Fibroblast of lung (primary cell): ENCODE measurements around the gene NSUN2. TPM values are rescaled to one million over a fixed set of nuclear protein-coding genes. Genes with fewer than 3 reads are reported as not detected.

Experiments
- DNase-seq, 2 donors: peaks; one replicate each; pipeline versions ENCODE4 v3.0.0 to v3.0.0-alpha.2; 2010; ENCODE audit warnings: low read depth in 2 of 2
- H2AFZ ChIP-seq: 2 replicates; pipeline ENCODE4 v1.5.1; 2012; ENCODE audit warnings: low read length, control low read depth, inconsistent platforms
- H3K27ac ChIP-seq: 2 replicates; pipeline ENCODE4 v1.5.1; 2011; ENCODE audit warnings: low read length, control low read depth; ENCODE audit not compliant: insufficient read depth
- H3K27me3 ChIP-seq: 2 replicates; pipeline ENCODE4 v1.5.1; 2011; ENCODE audit warnings: mild to moderate bottlenecking, low read length; ENCODE audit not compliant: control insufficient read depth, insufficient read depth
- H3K36me3 ChIP-seq: 2 replicates; pipeline ENCODE4 v1.5.1; 2011; ENCODE audit warnings: low read length; ENCODE audit not compliant: control insufficient read depth, insufficient read depth
- H3K4me1 ChIP-seq: 2 replicates; pipeline ENCODE4 v1.5.1; 2011; ENCODE audit warnings: low read length; ENCODE audit not compliant: control insufficient read depth, insufficient read depth; ENCODE audit errors: extremely low read depth
- H3K4me2 ChIP-seq: 2 replicates; pipeline ENCODE4 v1.5.1; 2011; ENCODE audit warnings: low read length, control low read depth; ENCODE audit not compliant: insufficient read depth; ENCODE audit errors: extremely low read depth
- H3K4me3 ChIP-seq, 4 experiments: fragments of 200-600 bp in 1 of 4; sonication (generic) in 1 of 4; replicated peaks in 1 of 4; 2 replicates each; pipeline ENCODE4 v1.5.1; 2011 to 2016; ENCODE audit warnings: low read length in 4 of 4, low read depth in 3 of 4, mild to moderate bottlenecking in 3 of 4, control low read depth in 2 of 4, inconsistent platforms in 1 of 4, mixed read lengths in 1 of 4; ENCODE audit not compliant: insufficient read depth in 1 of 4; ENCODE audit errors: control extremely low read depth in 1 of 4
- H3K79me2 ChIP-seq: 2 replicates; pipeline ENCODE4 v1.5.1; 2012; ENCODE audit warnings: mild to moderate bottlenecking, low read length, inconsistent platforms; ENCODE audit not compliant: control insufficient read depth, insufficient read depth
- H3K9ac ChIP-seq: 2 replicates; pipeline ENCODE4 v1.5.1; 2011; ENCODE audit warnings: mild to moderate bottlenecking, low read length, control low read depth; ENCODE audit not compliant: insufficient read depth
- H3K9me3 ChIP-seq: 2 replicates; pipeline ENCODE4 v1.5.1; 2012; ENCODE audit warnings: low read depth, low read length; ENCODE audit not compliant: control insufficient read depth, insufficient read depth
- H4K20me1 ChIP-seq: 2 replicates; pipeline ENCODE4 v1.5.1; 2011; ENCODE audit warnings: low read length; ENCODE audit not compliant: control insufficient read depth, insufficient read depth; ENCODE audit errors: extremely low read depth
- EZH2 ChIP-seq: IDR thresholded peaks from 2 replicates; pipeline ENCODE4 v1.5.1; 2012; ENCODE audit warnings: low read length, control low read depth, mild to moderate bottlenecking; ENCODE audit errors: missing control alignments
- polyA plus RNA-seq, 2 donors: library from polyadenylated mRNA; depleted of rRNA in 1 of 2; stranded (reverse) in 1 of 2; unstranded in 1 of 2; fragments of >200 nt; gene quantifications; 2 replicates each; pipeline ENCODE4 v1.2.1, GENCODE V29; 2011 to 2012; ENCODE audit warnings: missing spikeins in 1 of 2
- total RNA-seq: library from RNA; depleted of rRNA; stranded (reverse); fragments of >200 nt; gene quantifications from 2 replicates; pipeline ENCODE4 v1.2.1, GENCODE V29; 2014
- TF ChIP-seq, protein P1 (sequence below), 2 donors: IDR thresholded peaks in 1 of 2; conservative IDR thresholded peaks in 1 of 2; 1 replicate in 1 of 2; 2 replicates in 1 of 2; pipeline ENCODE4 v1.5.1; 2011 to 2012; ENCODE audit warnings: low read length in 2 of 2, control low read depth in 1 of 2, inconsistent platforms in 1 of 2, low read depth in 1 of 2, mild to moderate bottlenecking in 1 of 2

Gene NSUN2
- total and polyA plus RNA-seq, 2 donors (not counting 1 experiment from before 2014, with no cell fraction given), result 40.2 to 43.6 TPM

DNA sequence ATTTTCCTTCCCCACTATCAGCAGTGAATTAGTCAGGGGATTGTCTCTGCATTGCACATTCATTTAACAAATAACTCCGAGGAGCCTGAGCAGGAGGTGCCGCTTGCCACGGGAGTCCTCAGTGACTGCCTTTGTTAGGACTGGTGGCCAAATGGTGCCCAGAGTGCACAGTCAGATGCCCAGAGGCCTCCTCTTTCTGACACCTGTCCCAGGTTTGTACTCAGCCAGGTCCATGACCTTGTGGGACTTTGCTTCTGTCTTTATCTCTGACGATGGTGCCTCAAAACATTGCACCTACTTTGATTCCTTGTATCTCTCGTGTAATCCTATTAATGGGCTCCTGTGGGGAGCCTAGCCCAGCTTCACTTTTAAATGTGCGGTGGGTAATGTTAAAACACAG lies 4.7 kb upstream of the NSUN2 start:
- no peak for TF ChIP-seq EZH2
- TF ChIP-seq, protein P1, sequence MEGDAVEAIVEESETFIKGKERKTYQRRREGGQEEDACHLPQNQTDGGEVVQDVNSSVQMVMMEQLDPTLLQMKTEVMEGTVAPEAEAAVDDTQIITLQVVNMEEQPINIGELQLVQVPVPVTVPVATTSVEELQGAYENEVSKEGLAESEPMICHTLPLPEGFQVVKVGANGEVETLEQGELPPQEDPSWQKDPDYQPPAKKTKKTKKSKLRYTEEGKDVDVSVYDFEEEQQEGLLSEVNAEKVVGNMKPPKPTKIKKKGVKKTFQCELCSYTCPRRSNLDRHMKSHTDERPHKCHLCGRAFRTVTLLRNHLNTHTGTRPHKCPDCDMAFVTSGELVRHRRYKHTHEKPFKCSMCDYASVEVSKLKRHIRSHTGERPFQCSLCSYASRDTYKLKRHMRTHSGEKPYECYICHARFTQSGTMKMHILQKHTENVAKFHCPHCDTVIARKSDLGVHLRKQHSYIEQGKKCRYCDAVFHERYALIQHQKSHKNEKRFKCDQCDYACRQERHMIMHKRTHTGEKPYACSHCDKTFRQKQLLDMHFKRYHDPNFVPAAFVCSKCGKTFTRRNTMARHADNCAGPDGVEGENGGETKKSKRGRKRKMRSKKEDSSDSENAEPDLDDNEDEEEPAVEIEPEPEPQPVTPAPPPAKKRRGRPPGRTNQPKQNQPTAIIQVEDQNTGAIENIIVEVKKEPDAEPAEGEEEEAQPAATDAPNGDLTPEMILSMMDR (conservative IDR thresholded peaks at IDR 0.05 in 1 of 2, IDR thresholded peaks at IDR 0.05 in 1 of 2; ENCODE audit: low read depth in 1 of 2, low read length in 2 of 2), result no peak
- no peak for DNase-seq
- no peak overlapping the region for H3K4me2 ChIP-seq
- H2AFZ ChIP-seq, result no peak overlapping the region
- no peaks in the 10 kb centered on the region for H4K20me1 ChIP-seq
- H3K79me2 ChIP-seq, result peaks cover 44% of the 10 kb centered on the region
- no peak overlapping the region for H3K9ac ChIP-seq
- no peaks in the 10 kb centered on the region for H3K9me3 ChIP-seq
- H3K4me3 ChIP-seq, result no peak overlapping the region
- H3K27ac ChIP-seq, result no peak overlapping the region
- H3K27me3 ChIP-seq, result no peaks in the 10 kb centered on the region
- H3K36me3 ChIP-seq, result no peaks in the 10 kb centered on the region
- peaks cover 2% of the 10 kb centered on the region for H3K4me1 ChIP-seq

DNA sequence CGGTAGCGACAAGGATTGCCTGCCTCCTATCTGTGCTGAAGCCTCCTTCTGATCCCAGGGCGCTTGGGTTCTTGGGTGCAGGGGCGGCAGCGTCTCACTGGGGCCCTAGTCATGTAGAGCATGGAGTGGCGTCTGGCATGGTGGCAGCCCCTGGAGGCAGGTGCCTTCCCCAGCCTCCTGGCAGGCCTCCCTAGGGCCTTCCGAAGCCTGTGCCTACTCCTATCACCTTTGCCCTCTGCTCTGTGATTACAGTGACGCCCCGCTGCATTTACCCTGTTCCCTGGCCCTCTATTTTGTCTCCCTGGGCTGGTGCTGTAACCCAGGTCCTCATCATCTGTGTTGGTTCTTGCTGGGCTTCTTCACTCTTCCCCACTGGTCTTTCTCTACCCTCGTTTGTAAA lies 4.2 kb upstream of the NSUN2 start:
- peaks cover 49% of the 10 kb centered on the region for H3K79me2 ChIP-seq
- H3K27me3 ChIP-seq, result no peaks in the 10 kb centered on the region
- TF ChIP-seq EZH2, result no peak
- TF ChIP-seq, protein P1 (conservative IDR thresholded peaks at IDR 0.05 in 1 of 2, IDR thresholded peaks at IDR 0.05 in 1 of 2; ENCODE audit: low read depth in 1 of 2, low read length in 2 of 2), result no peak
- no peaks in the 10 kb centered on the region for H3K9me3 ChIP-seq
- no peak overlapping the region for H3K9ac ChIP-seq
- H3K36me3 ChIP-seq, result no peaks in the 10 kb centered on the region
- no peak for DNase-seq
- no peak overlapping the region for H3K27ac ChIP-seq
- H4K20me1 ChIP-seq, result no peaks in the 10 kb centered on the region
- H3K4me1 ChIP-seq, result peaks cover 2% of the 10 kb centered on the region
- no peak overlapping the region for H2AFZ ChIP-seq
- no peak overlapping the region for H3K4me3 ChIP-seq
- no peak overlapping the region for H3K4me2 ChIP-seq

DNA sequence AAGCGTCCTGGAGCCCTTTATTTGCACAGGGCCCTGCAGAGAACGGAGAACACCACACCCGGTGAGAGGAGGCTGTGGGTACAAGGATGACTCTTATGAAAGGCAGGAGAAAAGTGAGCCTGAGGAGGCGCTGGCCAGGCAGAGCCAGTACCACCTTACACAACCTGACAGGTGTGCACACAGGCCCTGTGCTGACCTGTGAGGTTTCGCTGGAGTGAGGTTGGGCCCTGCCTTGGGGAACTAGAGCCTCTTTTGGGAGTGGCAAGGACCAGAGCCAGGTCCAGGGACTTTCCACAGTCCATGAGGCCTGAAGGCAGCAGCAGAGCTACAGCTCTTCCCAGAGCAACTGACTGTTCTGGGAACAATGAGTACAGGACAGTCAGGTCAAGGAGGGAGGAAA lies 3.4 kb upstream of the NSUN2 start:
- no peak overlapping the region for H3K9ac ChIP-seq
- H4K20me1 ChIP-seq, result no peaks in the 10 kb centered on the region
- no peak for DNase-seq
- H3K4me2 ChIP-seq, result no peak overlapping the region
- no peak overlapping the region for H3K27ac ChIP-seq
- H3K36me3 ChIP-seq, result peaks cover 2% of the 10 kb centered on the region
- H3K4me1 ChIP-seq, result peaks cover 2% of the 10 kb centered on the region
- H3K27me3 ChIP-seq, result no peaks in the 10 kb centered on the region
- TF ChIP-seq, protein P1 (conservative IDR thresholded peaks at IDR 0.05 in 1 of 2, IDR thresholded peaks at IDR 0.05 in 1 of 2; ENCODE audit: low read depth in 1 of 2, low read length in 2 of 2), result no peak
- TF ChIP-seq EZH2, result no peak
- no peaks in the 10 kb centered on the region for H3K9me3 ChIP-seq
- H2AFZ ChIP-seq, result no peak overlapping the region
- no peak overlapping the region for H3K4me3 ChIP-seq
- H3K79me2 ChIP-seq, result peaks cover 55% of the 10 kb centered on the region
